Fibroblast of lung (primary cell): ENCODE results near the gene NTN3. TPM values are rescaled to one million over a fixed set of nuclear protein-coding genes. Genes with fewer than 3 reads are reported as not detected.
A peak's percentile ranks its signal among the peaks of the same experiment; 100 is the strongest.

Experiments used
- DNase-seq, 2 donors: peaks; one replicate each; pipeline versions ENCODE4 v3.0.0 to v3.0.0-alpha.2; 2010; ENCODE audit warnings: low read depth in 2 of 2
- H2AFZ ChIP-seq: 2 replicates; pipeline ENCODE4 v1.5.1; 2012; ENCODE audit warnings: low read length, control low read depth, inconsistent platforms
- H3K27ac ChIP-seq: 2 replicates; pipeline ENCODE4 v1.5.1; 2011; ENCODE audit warnings: low read length, control low read depth; ENCODE audit not compliant: insufficient read depth
- H3K27me3 ChIP-seq: 2 replicates; pipeline ENCODE4 v1.5.1; 2011; ENCODE audit warnings: mild to moderate bottlenecking, low read length; ENCODE audit not compliant: control insufficient read depth, insufficient read depth
- H3K36me3 ChIP-seq: 2 replicates; pipeline ENCODE4 v1.5.1; 2011; ENCODE audit warnings: low read length; ENCODE audit not compliant: control insufficient read depth, insufficient read depth
- H3K4me1 ChIP-seq: 2 replicates; pipeline ENCODE4 v1.5.1; 2011; ENCODE audit warnings: low read length; ENCODE audit not compliant: control insufficient read depth, insufficient read depth; ENCODE audit errors: extremely low read depth
- H3K4me2 ChIP-seq: 2 replicates; pipeline ENCODE4 v1.5.1; 2011; ENCODE audit warnings: low read length, control low read depth; ENCODE audit not compliant: insufficient read depth; ENCODE audit errors: extremely low read depth
- H3K4me3 ChIP-seq, 4 experiments: fragments of 200-600 bp in 1 of 4; sonication (generic) in 1 of 4; replicated peaks in 1 of 4; 2 replicates each; pipeline ENCODE4 v1.5.1; 2011 to 2016; ENCODE audit warnings: low read length in 4 of 4, low read depth in 3 of 4, mild to moderate bottlenecking in 3 of 4, control low read depth in 2 of 4, inconsistent platforms in 1 of 4, mixed read lengths in 1 of 4; ENCODE audit not compliant: insufficient read depth in 1 of 4; ENCODE audit errors: control extremely low read depth in 1 of 4
- H3K79me2 ChIP-seq: 2 replicates; pipeline ENCODE4 v1.5.1; 2012; ENCODE audit warnings: mild to moderate bottlenecking, low read length, inconsistent platforms; ENCODE audit not compliant: control insufficient read depth, insufficient read depth
- H3K9ac ChIP-seq: 2 replicates; pipeline ENCODE4 v1.5.1; 2011; ENCODE audit warnings: mild to moderate bottlenecking, low read length, control low read depth; ENCODE audit not compliant: insufficient read depth
- H3K9me3 ChIP-seq: 2 replicates; pipeline ENCODE4 v1.5.1; 2012; ENCODE audit warnings: low read depth, low read length; ENCODE audit not compliant: control insufficient read depth, insufficient read depth
- H4K20me1 ChIP-seq: 2 replicates; pipeline ENCODE4 v1.5.1; 2011; ENCODE audit warnings: low read length; ENCODE audit not compliant: control insufficient read depth, insufficient read depth; ENCODE audit errors: extremely low read depth
- CTCF ChIP-seq, 2 donors: IDR thresholded peaks in 1 of 2; conservative IDR thresholded peaks in 1 of 2; 1 replicate in 1 of 2; 2 replicates in 1 of 2; pipeline ENCODE4 v1.5.1; 2011 to 2012; ENCODE audit warnings: low read length in 2 of 2, control low read depth in 1 of 2, inconsistent platforms in 1 of 2, low read depth in 1 of 2, mild to moderate bottlenecking in 1 of 2
- EZH2 ChIP-seq: IDR thresholded peaks from 2 replicates; pipeline ENCODE4 v1.5.1; 2012; ENCODE audit warnings: low read length, control low read depth, mild to moderate bottlenecking; ENCODE audit errors: missing control alignments
- polyA plus RNA-seq, 2 donors: library from polyadenylated mRNA; depleted of rRNA in 1 of 2; stranded (reverse) in 1 of 2; unstranded in 1 of 2; fragments of >200 nt; gene quantifications; 2 replicates each; pipeline ENCODE4 v1.2.1, GENCODE V29; 2011 to 2012; ENCODE audit warnings: missing spikeins in 1 of 2
- total RNA-seq: library from RNA; depleted of rRNA; stranded (reverse); fragments of >200 nt; gene quantifications from 2 replicates; pipeline ENCODE4 v1.2.1, GENCODE V29; 2014

The NTN3 gene
- total and polyA plus RNA-seq, 2 donors (not counting 1 experiment from before 2014, with no cell fraction given), result 0.08 to 2.1 TPM

GRCh38 chr16:2471653-2472487, 773 bp downstream of the NTN3 start:
- peaks cover 3% of the 10 kb centered on the region for H3K79me2 ChIP-seq
- H3K4me3 ChIP-seq, result peak overlapping the region in 1 of 4 experiments; percentile 44
- H3K27me3 ChIP-seq, result no peaks in the 10 kb centered on the region
- H3K4me1 ChIP-seq, result peaks cover 18% of the 10 kb centered on the region
- peak overlapping the region; percentile 25 for H3K4me2 ChIP-seq
- no peaks in the 10 kb centered on the region for H4K20me1 ChIP-seq
- H3K9me3 ChIP-seq, result no peaks in the 10 kb centered on the region
- TF ChIP-seq EZH2, result no peak
- TF ChIP-seq CTCF (conservative IDR thresholded peaks at IDR 0.05 in 1 of 2, IDR thresholded peaks at IDR 0.05 in 1 of 2; ENCODE audit: low read depth in 1 of 2, low read length in 2 of 2), result no peak
- no peak overlapping the region for H3K9ac ChIP-seq
- DNase-seq, result no peak
- H2AFZ ChIP-seq, result no peak overlapping the region
- no peak overlapping the region for H3K27ac ChIP-seq
- H3K36me3 ChIP-seq, result no peaks in the 10 kb centered on the region

DNA sequence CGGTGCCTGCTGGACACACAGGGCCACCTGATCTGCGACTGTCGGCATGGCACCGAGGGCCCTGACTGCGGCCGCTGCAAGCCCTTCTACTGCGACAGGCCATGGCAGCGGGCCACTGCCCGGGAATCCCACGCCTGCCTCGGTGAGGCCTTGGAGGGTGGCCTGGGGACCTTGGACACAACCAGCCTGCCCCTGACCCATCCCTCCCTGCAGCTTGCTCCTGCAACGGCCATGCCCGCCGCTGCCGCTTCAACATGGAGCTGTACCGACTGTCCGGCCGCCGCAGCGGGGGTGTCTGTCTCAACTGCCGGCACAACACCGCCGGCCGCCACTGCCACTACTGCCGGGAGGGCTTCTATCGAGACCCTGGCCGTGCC, 1.4 kb downstream of the NTN3 start:
- Histone ChIP-seq H3K79me2 (peaks cover 3% of the 10 kb centered on the region), H3K9me3 (no peaks in the 10 kb centered on the region), H3K27ac (no peak overlapping the region), H3K36me3 (no peaks in the 10 kb centered on the region), H3K9ac (no peak overlapping the region), H3K4me3 (no peak overlapping the region), H4K20me1 (no peaks in the 10 kb centered on the region), H3K4me2 (no peak overlapping the region), H3K4me1 (peaks cover 16% of the 10 kb centered on the region), H3K27me3 (no peaks in the 10 kb centered on the region), H2AFZ (no peak overlapping the region)
- no peak for DNase-seq
- no peak for TF ChIP-seq EZH2
- TF ChIP-seq CTCF (conservative IDR thresholded peaks at IDR 0.05 in 1 of 2, IDR thresholded peaks at IDR 0.05 in 1 of 2; ENCODE audit: low read depth in 1 of 2, low read length in 2 of 2), result no peak

DNA sequence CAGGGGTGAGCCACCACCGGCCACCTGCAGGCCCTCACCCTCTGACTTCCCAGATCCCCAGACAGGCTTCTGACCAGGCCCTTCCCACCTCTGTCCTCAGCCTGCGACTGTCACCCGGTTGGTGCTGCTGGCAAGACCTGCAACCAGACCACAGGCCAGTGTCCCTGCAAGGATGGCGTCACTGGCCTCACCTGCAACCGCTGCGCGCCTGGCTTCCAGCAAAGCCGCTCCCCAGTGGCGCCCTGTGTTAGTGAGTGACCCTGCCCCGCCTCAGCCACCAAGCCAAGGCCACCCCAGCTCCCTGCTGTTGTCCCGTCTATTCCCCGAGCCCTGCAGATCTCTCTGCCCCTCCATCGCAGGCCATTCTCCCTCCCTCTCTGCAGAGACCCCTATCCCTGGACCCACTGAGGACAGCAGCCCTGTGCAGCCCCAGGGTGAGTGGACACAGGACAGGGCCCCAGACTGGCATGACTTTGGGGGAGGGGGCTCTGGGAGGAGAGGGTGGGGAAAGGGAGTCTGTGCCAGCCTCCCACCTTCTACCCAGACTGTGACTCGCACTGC, 1.9 kb downstream of the NTN3 start:
- H3K27me3 ChIP-seq, result no peaks in the 10 kb centered on the region

More for the DNA sequence above, 1.9 kb downstream of the NTN3 start:
- Histone ChIP-seq H2AFZ (no peak overlapping the region), H3K27ac (no peak overlapping the region), H3K4me2 (no peak overlapping the region), H3K9me3 (no peaks in the 10 kb centered on the region), H3K9ac (no peak overlapping the region), H3K4me3 (no peak overlapping the region), H3K4me1 (peaks cover 16% of the 10 kb centered on the region), H3K36me3 (no peaks in the 10 kb centered on the region), H4K20me1 (no peaks in the 10 kb centered on the region), H3K79me2 (peaks cover 3% of the 10 kb centered on the region)
- DNase-seq, result no peak
- no peak for TF ChIP-seq CTCF (conservative IDR thresholded peaks at IDR 0.05 in 1 of 2, IDR thresholded peaks at IDR 0.05 in 1 of 2; ENCODE audit: low read depth in 1 of 2, low read length in 2 of 2)
- TF ChIP-seq EZH2, result no peak
